OCI-LY1 (cell line): ENCODE results near the gene TMEM242.

Experiments used
- CTCF ChIP-seq: fragments of 200-600 bp; sonication (generic), shearing (Covaris generic); IDR thresholded peaks from 2 replicates; pipeline ENCODE4 v1.5.1; 2017; ENCODE audit warnings: mild to moderate bottlenecking, antibody characterized with exemption, low read length, moderate library complexity, mixed read lengths
- EZH2 ChIP-seq: fragments of 200-600 bp; sonication (generic), shearing (Covaris generic); IDR thresholded peaks from 2 replicates; pipeline ENCODE4 v1.8.0; 2017; ENCODE audit warnings: borderline replicate concordance, mixed run types, mild to moderate bottlenecking, antibody characterized with exemption, low read length, moderate library complexity, mixed read lengths

- TF ChIP-seq CTCF (no peak), EZH2 (no peak)
Measured at GRCh38 chr6:157253699-157254098, 69.6 kb downstream of the TMEM242 start.
